Measurements from ENCODE around the gene PDZD2. TPM values are rescaled to one million over a fixed set of nuclear protein-coding genes. Genes with fewer than 3 reads are reported as not detected.

Gene PDZD2
- total RNA-seq, 1 experiment from 2014 or later, result 0.37 TPM

DNA sequence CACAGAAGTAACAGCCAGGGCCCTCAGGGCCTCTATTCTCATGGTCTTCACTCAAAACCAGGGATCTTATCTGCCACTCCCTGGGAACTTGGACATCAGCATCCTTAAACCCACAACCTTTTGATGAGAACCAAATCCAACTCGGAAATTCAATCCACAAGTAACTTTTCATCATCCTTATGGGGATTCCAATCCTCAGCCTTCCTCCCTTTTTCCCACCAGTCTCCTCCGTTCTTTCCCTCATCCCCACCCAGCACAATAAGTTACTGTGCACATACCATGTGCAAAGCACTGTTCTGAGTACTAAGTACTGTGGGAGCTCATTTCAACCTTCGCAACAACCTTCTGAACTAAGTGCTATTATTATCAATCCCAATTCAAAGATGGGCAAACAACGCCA lies 518.1 kb downstream of the PDZD2 start (continued):
- TF ChIP-seq, protein P1, sequence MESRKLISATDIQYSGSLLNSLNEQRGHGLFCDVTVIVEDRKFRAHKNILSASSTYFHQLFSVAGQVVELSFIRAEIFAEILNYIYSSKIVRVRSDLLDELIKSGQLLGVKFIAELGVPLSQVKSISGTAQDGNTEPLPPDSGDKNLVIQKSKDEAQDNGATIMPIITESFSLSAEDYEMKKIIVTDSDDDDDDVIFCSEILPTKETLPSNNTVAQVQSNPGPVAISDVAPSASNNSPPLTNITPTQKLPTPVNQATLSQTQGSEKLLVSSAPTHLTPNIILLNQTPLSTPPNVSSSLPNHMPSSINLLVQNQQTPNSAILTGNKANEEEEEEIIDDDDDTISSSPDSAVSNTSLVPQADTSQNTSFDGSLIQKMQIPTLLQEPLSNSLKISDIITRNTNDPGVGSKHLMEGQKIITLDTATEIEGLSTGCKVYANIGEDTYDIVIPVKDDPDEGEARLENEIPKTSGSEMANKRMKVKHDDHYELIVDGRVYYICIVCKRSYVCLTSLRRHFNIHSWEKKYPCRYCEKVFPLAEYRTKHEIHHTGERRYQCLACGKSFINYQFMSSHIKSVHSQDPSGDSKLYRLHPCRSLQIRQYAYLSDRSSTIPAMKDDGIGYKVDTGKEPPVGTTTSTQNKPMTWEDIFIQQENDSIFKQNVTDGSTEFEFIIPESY (IDR thresholded peaks at IDR 0.05; ENCODE audit: extremely low read depth, insufficient replicate concordance, low read length), result no peak
- TF ChIP-seq CEBPB (IDR thresholded peaks at IDR 0.05; ENCODE audit: low read depth), result no peak
- TF ChIP-seq CBX3 (IDR thresholded peaks at IDR 0.05; ENCODE audit: low read depth), result no peak

GRCh38 chr5:32158679-32158975 lies 519.7 kb downstream of the PDZD2 start:
- Histone ChIP-seq H3K27ac (ENCODE audit: low read depth, low read length) (no peak overlapping the region), H3K4me3 (replicated peaks in 1 of 2; ENCODE audit: low read depth in 1 of 2, low read length in 2 of 2) (no peak overlapping the region), H3K27me3 (ENCODE audit: insufficient read depth, low read length) (no peaks in the 10 kb centered on the region), H2AFZ (ENCODE audit: low read depth, low read length, poor library complexity, severe bottlenecking) (no peak overlapping the region), H4K20me1 (ENCODE audit: insufficient read depth) (peaks cover 10% of the 10 kb centered on the region; the same call in 1 of the 2 replicates), H3K9me2 (ENCODE audit: insufficient read depth) (no peaks in the 10 kb centered on the region), H3K9me3 (ENCODE audit: control insufficient read depth in 1 of 2, insufficient read depth in 1 of 2, low read depth in 1 of 2, low read length in 2 of 2) (no peaks in the 10 kb centered on the region), H3K4me2 (ENCODE audit: low read length) (no peak overlapping the region), H3K79me2 (ENCODE audit: insufficient read depth, low read length) (peaks cover 95% of the 10 kb centered on the region), H3K36me3 (ENCODE audit: control insufficient read depth in 1 of 2, insufficient read depth in 2 of 2, low read length in 2 of 2) (no peaks in the 10 kb centered on the region; a peak in 1 of 4 replicates), H3K4me1 (ENCODE audit: control insufficient read depth in 1 of 2, insufficient read depth in 2 of 2, low read length in 2 of 2) (no peaks in the 10 kb centered on the region), H3K9ac (ENCODE audit: low read length) (no peak overlapping the region)
- no peak for TF ChIP-seq ATF3 (IDR thresholded peaks at IDR 0.05)
- no peak for TF ChIP-seq SIN3A (IDR thresholded peaks at IDR 0.05; ENCODE audit: low read depth)
- no peak for TF ChIP-seq JUND (IDR thresholded peaks at IDR 0.05)
- no peak for ATAC-seq
- intact Hi-C loops (cut with micrococcal nuclease), result no loop called here
- CTCF ChIA-PET, result no interaction called here
- no peak for DNase-seq (ENCODE audit: low read depth, low spot score)
- POLR2A ChIA-PET, result no interaction called here
- RAD21 ChIA-PET (ENCODE audit: low non-redundant PET in 1 of 2, low total read pairs in 2 of 2, uncharacterized antibody in 2 of 2, unreplicated experiment in 2 of 2), result interaction anchor here in 1 of 2 experiments (0.7 kb wide), 1 partner anchor 45 kb away, joined by 3 read pairs; no protein-coding TSS in a partner anchor
- BruUV-seq (replicated peaks), result no TSS peak
